Neural progenitor cell (in vitro differentiated cells): ENCODE data around the gene RIPOR3. TPM values are rescaled to one million over a fixed set of nuclear protein-coding genes. Genes with fewer than 3 reads are reported as not detected.

ENCODE experiments used
- DNase-seq: peaks from one replicate; pipeline ENCODE4 v3.0.0-alpha.2; 2016; ENCODE audit warnings: low spot score
- H2AFZ ChIP-seq: fragments of 200-600 bp; sonication (generic); replicated peaks from 2 replicates; pipeline ENCODE4 v1.6.1; 2016; ENCODE audit warnings: antibody characterized with exemption
- H3F3A ChIP-seq: fragments of 200-600 bp; sonication (generic); 2 replicates; pipeline ENCODE4 v1.6.1; 2016; ENCODE audit warnings: antibody characterized with exemption, low read depth
- H3K27ac ChIP-seq: fragments of 200-600 bp; sonication (generic); 2 replicates; pipeline ENCODE4 v1.5.1; 2016; ENCODE audit warnings: mild to moderate bottlenecking
- H3K27me3 ChIP-seq: fragments of 200-600 bp; sonication (generic); 2 replicates; pipeline ENCODE4 v1.6.1; 2016; ENCODE audit warnings: mild to moderate bottlenecking, moderate library complexity
- H3K36me3 ChIP-seq: fragments of 200-600 bp; sonication (generic); 2 replicates; pipeline ENCODE4 v1.5.1; 2016
- H3K4me1 ChIP-seq: fragments of 200-600 bp; sonication (generic); 2 replicates; pipeline ENCODE4 v1.6.1; 2016; ENCODE audit warnings: mixed run types
- H3K4me2 ChIP-seq: fragments of 200-600 bp; sonication (generic); 2 replicates; pipeline ENCODE4 v1.6.1; 2016
- H3K4me3 ChIP-seq: fragments of 200-600 bp; sonication (generic); 2 replicates; pipeline ENCODE4 v1.5.1; 2016
- H3K79me2 ChIP-seq: fragments of 200-600 bp; sonication (generic); 2 replicates; pipeline ENCODE4 v1.6.1; 2016; ENCODE audit warnings: low read depth
- H3K9ac ChIP-seq: fragments of 200-600 bp; sonication (generic); 2 replicates; pipeline ENCODE4 v1.6.1; 2016
- H3K9me3 ChIP-seq: fragments of 200-600 bp; sonication (generic); 2 replicates; pipeline ENCODE4 v1.5.1; 2016; ENCODE audit warnings: low read depth
- H4K20me1 ChIP-seq: fragments of 200-600 bp; sonication (generic); 2 replicates; pipeline ENCODE4 v1.6.1; 2016; ENCODE audit warnings: low read depth
- H3K27ac Mint-ChIP-seq: 3 replicates; pipeline ENCODE4 v1.8.0; 2021; ENCODE audit warnings: mixed read lengths
- H3K27me3 Mint-ChIP-seq: 2 replicates; pipeline ENCODE4 v1.8.0; 2022; ENCODE audit warnings: low read depth, mild to moderate bottlenecking, inconsistent platforms, moderate library complexity, mixed read lengths; ENCODE audit not compliant: insufficient read depth
- H3K36me3 Mint-ChIP-seq: 3 replicates; pipeline ENCODE4 v1.8.0; 2021; ENCODE audit warnings: mixed read lengths
- H3K4me1 Mint-ChIP-seq: 3 replicates; pipeline ENCODE4 v1.8.0; 2021; ENCODE audit warnings: mixed read lengths
- H3K4me3 Mint-ChIP-seq: 3 replicates; pipeline ENCODE4 v1.8.0; 2021; ENCODE audit warnings: mild to moderate bottlenecking, moderate library complexity, mixed read lengths
- H3K9me3 Mint-ChIP-seq: 3 replicates; pipeline ENCODE4 v1.8.0; 2020; ENCODE audit warnings: mixed read lengths
- CTCF ChIP-seq: fragments of 200-600 bp; sonication (generic); IDR thresholded peaks from 2 replicates; pipeline ENCODE4 v1.5.1; 2017; ENCODE audit warnings: antibody characterized with exemption, mild to moderate bottlenecking
- EZH2 ChIP-seq: fragments of 200-600 bp; sonication (generic); IDR thresholded peaks from 2 replicates; pipeline ENCODE4 v1.6.1; 2017; ENCODE audit warnings: antibody characterized with exemption, mild to moderate bottlenecking, moderate library complexity
- EZH2phosphoT487 ChIP-seq: fragments of 200-600 bp; sonication (generic); IDR thresholded peaks from 2 replicates; pipeline ENCODE4 v1.6.1; 2017; ENCODE audit warnings: antibody characterized with exemption
- total RNA-seq: library from RNA; depleted of rRNA; stranded (reverse); fragments of >200 nt; gene quantifications from 2 replicates; pipeline ENCODE4 v1.2.3, GENCODE V29; 2015; ENCODE audit warnings: low replicate concordance

Gene RIPOR3
- total RNA-seq, 1 donor from 2014 or later: 1.2 TPM

GRCh38 chr20:50651676-50652075 is 39.7 kb downstream of the RIPOR3 start:
- Histone ChIP-seq H3K4me2 (no peak overlapping the region), H3K27me3 (no peaks in the 10 kb centered on the region), H3K79me2 (no peaks in the 10 kb centered on the region), H3F3A (peaks cover 3% of the 10 kb centered on the region), H3K9me3 (no peaks in the 10 kb centered on the region), H3K27ac (no peak overlapping the region), H3K4me1 (peaks cover 12% of the 10 kb centered on the region), H3K36me3 (no peaks in the 10 kb centered on the region), H2AFZ (no peak overlapping the region), H3K9ac (no peak overlapping the region), H3K4me3 (no peak overlapping the region), H4K20me1 (no peaks in the 10 kb centered on the region)
- H3K4me3 Mint-ChIP-seq: no peak overlapping the region
- H3K27me3 Mint-ChIP-seq: peaks cover 6% of the 10 kb centered on the region
- DNase-seq: no peak
- no peak for TF ChIP-seq EZH2
- no peak for TF ChIP-seq CTCF
- TF ChIP-seq EZH2phosphoT487: no peak
- no peaks in the 10 kb centered on the region for H3K36me3 Mint-ChIP-seq
- no peak overlapping the region for H3K27ac Mint-ChIP-seq
- H3K4me1 Mint-ChIP-seq: peaks cover 11% of the 10 kb centered on the region
- peaks cover 3% of the 10 kb centered on the region for H3K9me3 Mint-ChIP-seq

- Mint-ChIP-seq H3K36me3 (no peaks in the 10 kb centered on the region), H3K27ac (no peak overlapping the region)
These were observed 41.8 kb downstream of the RIPOR3 start for GRCh38 chr20:50649590-50649989.

GRCh38 chr20:50648651-50649050 is 42.7 kb downstream of the RIPOR3 start:
- no peak overlapping the region for H3K27ac Mint-ChIP-seq
- H3K9me3 Mint-ChIP-seq: peaks cover 3% of the 10 kb centered on the region
- no peaks in the 10 kb centered on the region for H3K36me3 Mint-ChIP-seq
- DNase-seq: no peak
- TF ChIP-seq EZH2: no peak
- no peak for TF ChIP-seq EZH2phosphoT487
- no peak for TF ChIP-seq CTCF
- peaks cover 12% of the 10 kb centered on the region for H3K4me1 Mint-ChIP-seq
- Histone ChIP-seq H3K79me2 (no peaks in the 10 kb centered on the region), H3K9ac (no peak overlapping the region), H2AFZ (no peak overlapping the region), H3K4me1 (no peaks in the 10 kb centered on the region), H3K4me2 (no peak overlapping the region), H4K20me1 (no peaks in the 10 kb centered on the region), H3F3A (peaks cover 6% of the 10 kb centered on the region), H3K27me3 (no peaks in the 10 kb centered on the region), H3K27ac (no peak overlapping the region), H3K4me3 (no peak overlapping the region), H3K9me3 (no peaks in the 10 kb centered on the region), H3K36me3 (no peaks in the 10 kb centered on the region)
- H3K4me3 Mint-ChIP-seq: no peak overlapping the region
- H3K27me3 Mint-ChIP-seq: peaks cover 8% of the 10 kb centered on the region

More at GRCh38 chr20:50649590-50649989, 41.8 kb downstream of the RIPOR3 start:
- H3K9me3 Mint-ChIP-seq: peaks cover 3% of the 10 kb centered on the region
- Histone ChIP-seq H3K4me1 (no peaks in the 10 kb centered on the region), H4K20me1 (no peaks in the 10 kb centered on the region), H3K27ac (no peak overlapping the region), H3K9ac (no peak overlapping the region), H2AFZ (no peak overlapping the region), H3K4me3 (no peak overlapping the region), H3K4me2 (no peak overlapping the region), H3K9me3 (no peaks in the 10 kb centered on the region), H3F3A (peaks cover 6% of the 10 kb centered on the region), H3K27me3 (no peaks in the 10 kb centered on the region), H3K79me2 (no peaks in the 10 kb centered on the region), H3K36me3 (no peaks in the 10 kb centered on the region)
- no peak overlapping the region for H3K4me3 Mint-ChIP-seq
- peaks cover 6% of the 10 kb centered on the region for H3K27me3 Mint-ChIP-seq
- peaks cover 12% of the 10 kb centered on the region for H3K4me1 Mint-ChIP-seq
- no peak for DNase-seq
- TF ChIP-seq EZH2: no peak
- no peak for TF ChIP-seq EZH2phosphoT487
- TF ChIP-seq CTCF: no peak
